Activated naive CD4-positive, alpha-beta T cell treated with anti-CD3 and anti-CD28 coated beads, Interleukin-2, amount 50 U/mL, for 16 hours (primary cell): ENCODE data around the gene POU1F1.
"Not testable (repeated sequence)": the region's sequence is repeated elsewhere in the genome, so short reads cannot be mapped to it uniquely, and the experiment has no call there.

ENCODE experiments used
- DNase-seq: peaks from one replicate; pipeline ENCODE4 v3.0.0-alpha.2; 2020

POU1F1 gene

GRCh38 chr3:87248831-87249230 lies 27.6 kb downstream of the POU1F1 start:
- DNase-seq = no peak

GRCh38 chr3:87248231-87248630 lies 28.2 kb downstream of the POU1F1 start:
- not testable (repeated sequence) for DNase-seq

- DNase-seq = no peak
Measured at GRCh38 chr3:87247430-87247773, 29.0 kb downstream of the POU1F1 start.

- DNase-seq = no peak
Measured at GRCh38 chr3:87246662-87247429, 29.5 kb downstream of the POU1F1 start.

- DNase-seq = no peak
Measured at GRCh38 chr3:87236093-87236492, 40.3 kb downstream of the POU1F1 start.

- DNase-seq = no peak
Measured at GRCh38 chr3:87233805-87234204, 42.6 kb downstream of the POU1F1 start.

- DNase-seq = no peak
Measured at GRCh38 chr3:87229113-87229512, 47.3 kb downstream of the POU1F1 start.

- no peak for DNase-seq
Measured at GRCh38 chr3:87228316-87228715, 48.1 kb downstream of the POU1F1 start.

GRCh38 chr3:87227835-87228144 lies 48.6 kb downstream of the POU1F1 start:
- no peak for DNase-seq

GRCh38 chr3:87227104-87227834 lies 49.1 kb downstream of the POU1F1 start, which contains the start of gene CHMP2B:
CHMP2B (plus strand) TSS chr3:87227309; CDS start chr3:87227523, 214 bp downstream.
- peak; percentile 90 for DNase-seq

- no peak for DNase-seq
Measured at GRCh38 chr3:87225659-87226058, 50.7 kb downstream of the POU1F1 start.

GRCh38 chr3:87219611-87220010 lies 56.8 kb downstream of the POU1F1 start:
- DNase-seq = no peak

- DNase-seq = no peak
Measured at GRCh38 chr3:87218560-87218959, 57.8 kb downstream of the POU1F1 start.
